Trophoblast cell (in vitro differentiated cells and primary cell): ENCODE data around the gene RECQL5.

Source experiments
- DNase-seq, 2 donors: peaks; one replicate each; pipeline ENCODE4 v3.0.0-alpha.2; 2016
- H2AFZ ChIP-seq: 2 replicates; pipeline ENCODE4 v1.6.1; 2013; ENCODE audit warnings: low read length, moderate library complexity, mild to moderate bottlenecking; ENCODE audit not compliant: insufficient read depth, poor library complexity
- H2AK5ac ChIP-seq: 2 replicates; pipeline ENCODE4 v1.6.1; 2013; ENCODE audit warnings: mild to moderate bottlenecking, low read length
- H2BK120ac ChIP-seq: 2 replicates; pipeline ENCODE4 v1.6.1; 2013; ENCODE audit warnings: low read length, mild to moderate bottlenecking, moderate library complexity; ENCODE audit not compliant: insufficient read depth, poor library complexity
- H2BK12ac ChIP-seq: 2 replicates; pipeline ENCODE4 v1.6.1; 2013; ENCODE audit warnings: mild to moderate bottlenecking, low read length, moderate library complexity
- H2BK5ac ChIP-seq: 2 replicates; pipeline ENCODE4 v1.6.1; 2013; ENCODE audit warnings: low read length, low read depth, moderate library complexity, mild to moderate bottlenecking; ENCODE audit not compliant: poor library complexity
- H3K14ac ChIP-seq: 2 replicates; pipeline ENCODE4 v1.6.1; 2013; ENCODE audit warnings: mild to moderate bottlenecking, low read length
- H3K18ac ChIP-seq: 2 replicates; pipeline ENCODE4 v1.6.1; 2013; ENCODE audit warnings: mild to moderate bottlenecking, low read length
- H3K23ac ChIP-seq: 2 replicates; pipeline ENCODE4 v1.6.1; 2013; ENCODE audit warnings: low read length
- H3K27ac ChIP-seq: 2 replicates; pipeline ENCODE4 v1.5.1; 2013; ENCODE audit warnings: low read depth, mild to moderate bottlenecking, inconsistent platforms, low read length, moderate library complexity
- H3K27me3 ChIP-seq: 2 replicates; pipeline ENCODE4 v1.6.1; 2013; ENCODE audit warnings: inconsistent platforms, mild to moderate bottlenecking, low read length, moderate library complexity; ENCODE audit not compliant: insufficient read depth
- H3K36me3 ChIP-seq, 2 experiments: 1 replicate in 1 of 2; 2 replicates in 1 of 2; pipeline ENCODE4 v1.6.1; 2013; ENCODE audit warnings: low read length in 2 of 2, mild to moderate bottlenecking in 2 of 2, moderate library complexity in 1 of 2; ENCODE audit not compliant: insufficient read depth in 2 of 2, control insufficient read depth in 1 of 2
- H3K4ac ChIP-seq: 2 replicates; pipeline ENCODE4 v1.6.1; 2013; ENCODE audit warnings: low read depth, mild to moderate bottlenecking, low read length, moderate library complexity
- H3K4me1 ChIP-seq, 2 experiments: 1 replicate in 1 of 2; 2 replicates in 1 of 2; pipeline ENCODE4 v1.6.1; 2013; ENCODE audit warnings: low read length in 2 of 2, mild to moderate bottlenecking in 2 of 2, moderate library complexity in 1 of 2; ENCODE audit not compliant: insufficient read depth in 2 of 2, control insufficient read depth in 1 of 2
- H3K4me2 ChIP-seq: 2 replicates; pipeline ENCODE4 v1.6.1; 2013; ENCODE audit warnings: inconsistent platforms, mild to moderate bottlenecking, low read length, moderate library complexity
- H3K4me3 ChIP-seq: 2 replicates; pipeline ENCODE4 v1.5.1; 2013; ENCODE audit warnings: mild to moderate bottlenecking, low read depth, low read length, inconsistent platforms
- H3K79me1 ChIP-seq: one replicate; pipeline ENCODE4 v1.6.1; 2013; ENCODE audit warnings: low read length
- H3K79me2 ChIP-seq: 2 replicates; pipeline ENCODE4 v1.6.1; 2013; ENCODE audit warnings: low read length, mild to moderate bottlenecking; ENCODE audit not compliant: control insufficient read depth, insufficient read depth, poor library complexity
- H3K9ac ChIP-seq: 2 replicates; pipeline ENCODE4 v1.6.1; 2013; ENCODE audit warnings: mild to moderate bottlenecking, low read length
- H3K9me3 ChIP-seq: 2 replicates; pipeline ENCODE4 v1.6.1; 2013; ENCODE audit warnings: low read depth, mild to moderate bottlenecking, control low read depth, inconsistent platforms, low read length; ENCODE audit not compliant: insufficient read depth
- H4K12ac ChIP-seq: 2 replicates; pipeline ENCODE4 v1.6.1; 2013; ENCODE audit warnings: low read depth, mild to moderate bottlenecking, low read length, moderate library complexity
- H4K8ac ChIP-seq: 2 replicates; pipeline ENCODE4 v1.6.1; 2013; ENCODE audit warnings: low read depth, mild to moderate bottlenecking, low read length, moderate library complexity
- H4K91ac ChIP-seq: one replicate; pipeline ENCODE4 v1.6.1; 2013; ENCODE audit warnings: low read depth, mild to moderate bottlenecking, low read length, moderate library complexity
- WGBS: extraction: QIAGEN DNeasy Blood & Tissue Kit; methylation state at CpG from one replicate; pipeline ENCODE4 v1.1.7; 2013; ENCODE audit warnings: missing lambda C conversion rate; ENCODE audit not compliant: insufficient read length, insufficient coverage; ENCODE audit errors: extremely low coverage; 5-methylcytosine and 5-hydroxymethylcytosine counted together

The RECQL5 gene

DNA sequence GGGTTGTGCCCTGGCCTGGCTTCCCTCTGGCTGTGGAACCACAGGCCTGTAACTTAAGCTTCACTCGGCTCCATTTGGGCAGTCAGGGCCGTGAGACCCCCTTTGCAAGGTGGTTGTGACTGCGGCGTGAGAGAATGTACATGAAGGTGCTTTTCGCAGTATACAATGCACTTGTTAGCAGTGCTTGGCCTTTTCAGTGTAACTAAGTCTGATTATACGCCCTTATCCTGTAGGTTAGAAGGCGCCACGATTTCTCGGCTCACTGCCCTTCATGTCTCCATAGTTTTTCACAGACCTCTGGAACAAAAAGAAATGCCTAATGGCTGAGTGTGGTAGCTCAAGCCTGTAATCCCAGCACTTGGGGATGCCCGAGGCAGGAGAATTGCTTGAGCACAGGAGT, 13.5 kb upstream of the RECQL5 start:
- H3K4me2 ChIP-seq: no peak overlapping the region
- H3K9ac ChIP-seq: no peak overlapping the region
- H3K27ac ChIP-seq: peak overlapping the region; percentile 69
- H4K91ac ChIP-seq: peak overlapping the region; percentile 72
- H3K79me1 ChIP-seq: peaks cover 15% of the 10 kb centered on the region
- H3K27me3 ChIP-seq: no peaks in the 10 kb centered on the region
- no peak overlapping the region for H3K4me3 ChIP-seq
- H4K8ac ChIP-seq: peak overlapping the region; percentile 59
- H2AK5ac ChIP-seq: peak overlapping the region; percentile 63
- no peaks in the 10 kb centered on the region for H3K9me3 ChIP-seq
- WGBS: no CpG with 5 or more reads among the region's 10 CpGs
- H2BK120ac ChIP-seq: peak overlapping the region; percentile 53
- no peak overlapping the region for H3K23ac ChIP-seq
- H3K18ac ChIP-seq: peak overlapping the region; percentile 80
- peaks cover 9% of the 10 kb centered on the region for H3K79me2 ChIP-seq
- peak overlapping the region; percentile 80 for H2BK12ac ChIP-seq
- no peak overlapping the region for H4K12ac ChIP-seq
- peak overlapping the region; percentile 25 for H3K4ac ChIP-seq
- peaks cover 12 to 14% of the 10 kb centered on the region in 2 experiments for H3K36me3 ChIP-seq
- peak; percentile 89 to 92 for DNase-seq
- no peak overlapping the region for H2AFZ ChIP-seq
- peaks cover 23 to 36% of the 10 kb centered on the region in 2 experiments for H3K4me1 ChIP-seq
- H2BK5ac ChIP-seq: peak overlapping the region; percentile 38
- H3K14ac ChIP-seq: peak overlapping the region; percentile 54

- H3K23ac ChIP-seq: no peak overlapping the region
- H3K4me1 ChIP-seq: peaks cover 17 to 30% of the 10 kb centered on the region in 2 experiments
- no peak overlapping the region for H3K4ac ChIP-seq
- WGBS: no CpG with 5 or more reads among the region's 11 CpGs
- H3K4me2 ChIP-seq: no peak overlapping the region
- DNase-seq: peak; percentile 91
- H3K4me3 ChIP-seq: no peak overlapping the region
- peaks cover 12% of the 10 kb centered on the region for H3K79me1 ChIP-seq
- peak overlapping the region; percentile 9 for H4K91ac ChIP-seq
- peaks cover 12 to 17% of the 10 kb centered on the region in 2 experiments for H3K36me3 ChIP-seq
- peak overlapping the region; percentile 55 for H3K27ac ChIP-seq
- H3K18ac ChIP-seq: no peak overlapping the region
- no peak overlapping the region for H2BK12ac ChIP-seq
- H3K9ac ChIP-seq: no peak overlapping the region
- no peak overlapping the region for H2BK5ac ChIP-seq
- H4K8ac ChIP-seq: no peak overlapping the region
- no peak overlapping the region for H2AK5ac ChIP-seq
- H2BK120ac ChIP-seq: no peak overlapping the region
- no peaks in the 10 kb centered on the region for H3K27me3 ChIP-seq
- H3K9me3 ChIP-seq: no peaks in the 10 kb centered on the region
- H2AFZ ChIP-seq: no peak overlapping the region
- no peak overlapping the region for H4K12ac ChIP-seq
- no peak overlapping the region for H3K14ac ChIP-seq
- peaks cover 8% of the 10 kb centered on the region for H3K79me2 ChIP-seq
These were observed 12.8 kb upstream of the RECQL5 start for GRCh38 chr17:75679706-75680211.

- no peak overlapping the region for H2BK5ac ChIP-seq
- no peaks in the 10 kb centered on the region for H3K79me2 ChIP-seq
- H3K4me1 ChIP-seq: peaks cover 8 to 17% of the 10 kb centered on the region in 2 experiments
- peaks cover 30 to 32% of the 10 kb centered on the region in 2 experiments for H3K36me3 ChIP-seq
- H3K9ac ChIP-seq: no peak overlapping the region
- no CpG with 5 or more reads among the region's 3 CpGs for WGBS
- H3K23ac ChIP-seq: no peak overlapping the region
- no peak overlapping the region for H3K14ac ChIP-seq
- H3K27ac ChIP-seq: no peak overlapping the region
- H3K27me3 ChIP-seq: no peaks in the 10 kb centered on the region
- peaks cover 5% of the 10 kb centered on the region for H3K79me1 ChIP-seq
- no peak overlapping the region for H3K4me3 ChIP-seq
- H2BK12ac ChIP-seq: no peak overlapping the region
- H3K4me2 ChIP-seq: no peak overlapping the region
- H4K8ac ChIP-seq: no peak overlapping the region
- H3K4ac ChIP-seq: no peak overlapping the region
- no peak overlapping the region for H3K18ac ChIP-seq
- no peak overlapping the region for H2BK120ac ChIP-seq
- H2AFZ ChIP-seq: no peak overlapping the region
- no peaks in the 10 kb centered on the region for H3K9me3 ChIP-seq
- H4K91ac ChIP-seq: no peak overlapping the region
- H2AK5ac ChIP-seq: no peak overlapping the region
- no peak overlapping the region for H4K12ac ChIP-seq
- DNase-seq: no peak
These were observed 9.5 kb upstream of the RECQL5 start for GRCh38 chr17:75676461-75676860.

DNA sequence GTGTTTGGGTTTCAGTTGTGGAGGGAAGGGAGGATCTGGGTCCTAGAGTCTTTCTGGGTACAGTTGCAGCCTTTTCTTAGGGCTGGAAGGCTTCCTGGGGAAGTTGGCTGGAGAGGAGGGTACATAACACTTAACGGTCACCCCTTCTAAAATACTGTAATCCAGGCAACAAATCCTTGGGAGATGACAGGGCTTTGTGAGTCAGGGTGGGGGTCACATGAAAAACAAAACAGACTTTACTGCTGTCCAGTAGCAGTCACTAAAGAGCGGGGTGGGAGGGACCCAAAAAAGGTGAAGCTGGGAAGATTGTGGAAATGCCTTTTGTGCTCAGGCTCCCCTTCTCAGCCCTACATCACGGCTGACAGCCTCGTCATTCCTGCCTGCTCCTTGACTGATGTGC, 6.5 kb upstream of the RECQL5 start:
- WGBS: no CpG with 5 or more reads among the region's 4 CpGs
- Histone ChIP-seq H4K91ac (no peak overlapping the region), H2BK120ac (no peak overlapping the region), H3K27ac (no peak overlapping the region), H2BK5ac (no peak overlapping the region), H3K36me3 (peaks cover 38% of the 10 kb centered on the region in 2 experiments), H3K4ac (no peak overlapping the region), H4K8ac (no peak overlapping the region), H3K23ac (no peak overlapping the region), H3K18ac (no peak overlapping the region), H4K12ac (no peak overlapping the region), H2AK5ac (no peak overlapping the region), H3K4me1 (peaks cover 0 to 2% of the 10 kb centered on the region in 2 experiments), H3K79me2 (no peaks in the 10 kb centered on the region), H3K27me3 (no peaks in the 10 kb centered on the region), H3K4me2 (no peak overlapping the region), H2BK12ac (no peak overlapping the region), H3K14ac (no peak overlapping the region), H3K4me3 (no peak overlapping the region), H3K79me1 (no peaks in the 10 kb centered on the region), H3K9ac (no peak overlapping the region), H2AFZ (no peak overlapping the region), H3K9me3 (no peaks in the 10 kb centered on the region)
- no peak for DNase-seq
